ENCODE measurements around the gene SCGB2B2. TPM values are rescaled to one million over a fixed set of nuclear protein-coding genes. Genes with fewer than 3 reads are reported as not detected.
A peak's percentile ranks its signal among the peaks of the same experiment; 100 is the strongest.

SCGB2B2 gene
- total RNA-seq, 1 experiment from 2014 or later: 0.59 TPM

DNA sequence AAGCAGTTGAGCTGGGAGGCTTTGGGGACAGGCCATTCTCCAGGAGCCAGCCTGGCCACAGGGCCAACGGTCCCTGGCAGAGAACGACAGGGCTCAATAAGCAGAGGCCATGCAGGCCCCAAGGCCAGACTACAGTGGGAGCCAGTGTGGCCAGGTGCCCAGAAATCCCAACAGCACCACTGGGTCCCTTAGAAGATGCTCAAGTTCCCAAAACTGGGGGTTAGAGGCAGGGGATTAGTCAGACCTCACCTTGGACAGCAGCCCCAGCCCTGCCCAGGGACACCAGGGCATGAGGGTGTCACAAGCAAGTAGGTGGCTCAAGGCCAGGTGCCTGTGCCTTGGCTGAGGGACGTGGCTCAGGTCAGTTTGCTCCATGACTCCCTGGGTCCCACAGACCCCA lies 12.8 kb downstream of the SCGB2B2 start:
- DNase-seq (ENCODE audit: low read depth, low spot score) (no peak), ATAC-seq (0 out of 2 replicates have a peak, but pooled peaks have one; percentile 10)
- intact Hi-C loops (cut with micrococcal nuclease; ENCODE audit: unreplicated experiment): no loop called here
- ChIA-PET CTCF (interaction anchor here (0.6 to 1.4 kb wide), 2 partner anchors 9 to 24 kb away, joined by 3 read pairs; no protein-coding TSS in a partner anchor), POLR2A (no interaction called here)
- in situ Hi-C loops (cut with HindIII; ENCODE audit: low pct_unique_long_range_greater_than_20kb, low sequenced_read_pairs): no loop called here
- H3K27ac ChIP-seq (ENCODE audit: low read length): no peak overlapping the region
- TF ChIP-seq TCF7L2 (IDR thresholded peaks at IDR 0.05; ENCODE audit: low read depth, low read length): no peak
- TF ChIP-seq REST (IDR thresholded peaks at IDR 0.05; ENCODE audit: insufficient read depth in 1 of 2, low read depth in 2 of 2, low read length in 1 of 2): peak; percentile 8 to 50; a peak in 2 of 4 replicates
- TF ChIP-seq SIN3A (IDR thresholded peaks at IDR 0.05; ENCODE audit: borderline replicate concordance, insufficient read depth, low read depth, low read length): no peak
- TF ChIP-seq, protein P1, sequence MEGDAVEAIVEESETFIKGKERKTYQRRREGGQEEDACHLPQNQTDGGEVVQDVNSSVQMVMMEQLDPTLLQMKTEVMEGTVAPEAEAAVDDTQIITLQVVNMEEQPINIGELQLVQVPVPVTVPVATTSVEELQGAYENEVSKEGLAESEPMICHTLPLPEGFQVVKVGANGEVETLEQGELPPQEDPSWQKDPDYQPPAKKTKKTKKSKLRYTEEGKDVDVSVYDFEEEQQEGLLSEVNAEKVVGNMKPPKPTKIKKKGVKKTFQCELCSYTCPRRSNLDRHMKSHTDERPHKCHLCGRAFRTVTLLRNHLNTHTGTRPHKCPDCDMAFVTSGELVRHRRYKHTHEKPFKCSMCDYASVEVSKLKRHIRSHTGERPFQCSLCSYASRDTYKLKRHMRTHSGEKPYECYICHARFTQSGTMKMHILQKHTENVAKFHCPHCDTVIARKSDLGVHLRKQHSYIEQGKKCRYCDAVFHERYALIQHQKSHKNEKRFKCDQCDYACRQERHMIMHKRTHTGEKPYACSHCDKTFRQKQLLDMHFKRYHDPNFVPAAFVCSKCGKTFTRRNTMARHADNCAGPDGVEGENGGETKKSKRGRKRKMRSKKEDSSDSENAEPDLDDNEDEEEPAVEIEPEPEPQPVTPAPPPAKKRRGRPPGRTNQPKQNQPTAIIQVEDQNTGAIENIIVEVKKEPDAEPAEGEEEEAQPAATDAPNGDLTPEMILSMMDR (IDR thresholded peaks at IDR 0.05): no peak
- TF ChIP-seq POLR2AphosphoS5 (IDR thresholded peaks at IDR 0.05; ENCODE audit: low read depth, low read length): no peak
- H3K9me3 ChIP-seq (ENCODE audit: control insufficient read depth, insufficient read depth, low read depth, low read length): no peaks in the 10 kb centered on the region
- BruUV-seq (replicated peaks): no TSS peak
- peaks cover 3% of the 10 kb centered on the region for H3K4me1 ChIP-seq (ENCODE audit: control insufficient read depth, insufficient read depth, low read length)
- no peaks in the 10 kb centered on the region for H3K36me3 ChIP-seq (ENCODE audit: control insufficient read depth, insufficient read depth, low read length)
- H3K4me3 ChIP-seq (ENCODE audit: low read depth in 2 of 2, low read length in 2 of 2): no peak overlapping the region
- no peaks in the 10 kb centered on the region for H3K27me3 ChIP-seq (ENCODE audit: control insufficient read depth, insufficient read depth, low read length)

DNA sequence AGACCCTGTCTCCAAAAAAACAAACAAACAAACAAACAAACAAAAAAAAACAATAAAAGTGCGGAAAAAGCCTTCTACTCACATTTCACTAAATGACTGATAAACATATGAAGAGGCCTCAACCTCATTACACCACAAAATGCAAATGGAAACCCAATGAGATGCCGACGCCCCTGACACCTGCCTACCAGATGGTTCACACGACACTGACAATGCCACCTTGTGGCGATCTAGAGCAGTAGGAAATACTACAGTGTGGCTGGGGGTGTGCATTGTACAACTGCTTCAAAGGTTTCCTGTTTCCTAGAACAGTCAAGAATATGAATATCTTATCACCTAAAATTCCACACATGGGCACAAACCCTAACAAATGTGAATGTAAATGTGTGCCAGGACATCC lies 14.0 kb downstream of the SCGB2B2 start:
- no peak for DNase-seq (ENCODE audit: low read depth, low spot score)
- no peak overlapping the region for H3K27ac ChIP-seq (ENCODE audit: low read length)
- H3K36me3 ChIP-seq (ENCODE audit: control insufficient read depth, insufficient read depth, low read length): no peaks in the 10 kb centered on the region
- CTCF ChIA-PET: no interaction called here
- H3K27me3 ChIP-seq (ENCODE audit: control insufficient read depth, insufficient read depth, low read length): no peaks in the 10 kb centered on the region
- peaks cover 3% of the 10 kb centered on the region for H3K4me1 ChIP-seq (ENCODE audit: control insufficient read depth, insufficient read depth, low read length)
- H3K4me3 ChIP-seq (ENCODE audit: low read depth in 2 of 2, low read length in 2 of 2): no peak overlapping the region
- no peak for TF ChIP-seq TCF7L2 (IDR thresholded peaks at IDR 0.05; ENCODE audit: low read depth, low read length)
- TF ChIP-seq, protein P1 (IDR thresholded peaks at IDR 0.05): peak; percentile 87
- intact Hi-C loops (cut with micrococcal nuclease; ENCODE audit: unreplicated experiment): no loop called here
- POLR2A ChIA-PET: no interaction called here
- no TSS peak for BruUV-seq (replicated peaks)
- in situ Hi-C loops (cut with HindIII; ENCODE audit: low pct_unique_long_range_greater_than_20kb, low sequenced_read_pairs): no loop called here
- peak; percentile 81 for ATAC-seq
- no peaks in the 10 kb centered on the region for H3K9me3 ChIP-seq (ENCODE audit: control insufficient read depth, insufficient read depth, low read depth, low read length)

Data from Panc1 (cell line).